ENCODE results near the gene TXNRD3.

The TXNRD3 gene

DNA sequence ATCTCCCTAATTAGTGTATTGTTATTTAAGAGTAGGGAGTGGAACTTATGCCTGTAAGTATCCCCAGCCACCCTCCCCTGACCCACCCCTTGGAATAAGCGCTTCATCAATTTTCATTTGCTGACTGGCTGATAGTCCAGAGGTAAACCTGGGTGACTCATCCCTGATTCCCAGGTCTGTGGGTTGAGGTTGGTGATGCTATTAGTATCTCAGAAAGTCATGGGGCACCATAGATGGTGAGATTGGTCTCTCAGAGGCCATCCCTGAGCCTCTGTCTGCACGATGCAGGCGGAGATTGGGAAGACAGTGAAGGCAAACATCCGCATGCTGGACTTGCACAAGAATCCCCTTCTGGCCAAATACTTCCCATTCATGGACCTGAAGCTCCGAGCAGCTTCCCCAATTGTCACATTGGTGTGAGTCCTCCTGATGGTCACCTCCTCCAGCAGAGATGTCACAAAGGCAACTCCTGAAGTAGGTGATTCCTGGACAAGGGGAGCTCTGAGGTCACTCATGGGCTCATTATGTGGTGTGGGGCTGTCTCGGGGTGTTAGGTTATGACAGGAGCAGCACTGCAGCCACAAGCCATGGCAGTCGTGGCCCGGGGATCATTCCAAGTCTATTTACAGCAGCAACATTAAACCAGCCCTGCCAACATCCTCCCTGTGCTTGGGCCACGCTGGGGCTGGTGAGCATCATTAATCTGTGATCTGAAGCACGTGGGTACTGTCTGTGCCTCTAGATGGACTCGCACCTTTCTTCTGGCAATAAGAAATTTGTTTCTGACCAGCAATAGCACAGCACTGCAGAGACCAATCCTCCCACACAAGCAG lies 6.8 kb upstream of the TXNRD3 start:
- no peak overlapping the region for H3K27ac ChIP-seq (ENCODE audit: low read length)
- no peaks in the 10 kb centered on the region for H3K4me1 ChIP-seq (ENCODE audit: control insufficient read depth, insufficient read depth, low read length)
- no peak overlapping the region for H3K9ac ChIP-seq (ENCODE audit: low read length in 2 of 2)
- peaks cover 0 to 3% of the 10 kb centered on the region in 2 donors for H3K9me3 ChIP-seq (ENCODE audit: control insufficient read depth in 2 of 2, low read length in 2 of 2)
- no peaks in the 10 kb centered on the region for H3K36me3 ChIP-seq (ENCODE audit: control insufficient read depth in 2 of 2, insufficient read depth in 2 of 2, low read length in 2 of 2)
- H3K27me3 ChIP-seq (ENCODE audit: control insufficient read depth in 1 of 2, insufficient read depth in 2 of 2, low read length in 2 of 2) = peaks cover 10 to 23% of the 10 kb centered on the region in 2 donors
- H3K4me3 ChIP-seq (ENCODE audit: low read length in 2 of 2) = no peak overlapping the region

DNA sequence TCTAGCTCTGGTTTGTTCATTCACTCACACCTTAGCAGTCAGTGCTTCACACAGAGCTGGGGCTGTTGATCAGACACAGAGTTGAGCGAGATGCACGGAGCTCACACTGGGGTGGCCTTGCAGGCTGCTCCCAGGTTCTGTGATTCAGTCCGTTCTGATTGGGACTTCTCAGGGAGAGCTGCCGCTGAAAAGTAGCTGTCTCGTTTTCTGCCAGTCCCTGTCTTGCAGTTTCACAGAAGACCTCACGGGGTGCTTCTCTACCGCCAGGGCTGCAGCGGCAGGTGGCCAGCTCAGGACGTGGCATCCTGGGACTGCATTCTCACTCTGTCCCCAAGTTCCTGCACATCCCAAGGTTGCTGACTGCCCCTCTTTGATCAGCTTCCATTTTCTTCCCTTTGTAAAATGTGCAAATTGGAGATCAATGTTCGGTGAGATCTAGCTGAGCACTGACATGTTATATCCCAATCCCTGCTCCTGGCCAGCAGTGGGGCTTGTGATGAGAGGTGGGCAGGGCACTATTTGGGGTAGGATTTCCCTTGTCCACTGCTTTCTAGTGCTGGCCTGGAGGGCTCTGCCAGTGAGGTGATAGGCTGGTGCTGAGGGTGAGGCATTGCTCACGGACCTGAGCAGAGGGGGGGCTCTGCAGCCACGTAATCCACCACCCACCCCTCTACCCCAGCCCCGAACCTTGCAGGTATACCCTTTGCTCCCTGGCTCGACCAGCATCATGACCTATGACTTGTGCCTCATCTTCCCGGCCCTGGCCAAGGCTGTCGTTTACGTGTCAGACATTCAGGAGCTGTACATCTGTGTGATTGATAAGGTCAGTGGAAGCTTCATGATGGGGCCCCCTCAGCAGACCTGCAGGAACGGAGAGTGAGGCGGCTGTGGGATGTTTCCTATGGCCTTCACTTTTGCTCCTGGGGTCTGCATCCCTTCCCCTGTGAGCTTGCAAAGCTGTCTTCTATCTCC lies 5.3 kb upstream of the TXNRD3 start:
- peaks cover 10 to 23% of the 10 kb centered on the region in 2 donors for H3K27me3 ChIP-seq (ENCODE audit: control insufficient read depth in 1 of 2, insufficient read depth in 2 of 2, low read length in 2 of 2)
- no peaks in the 10 kb centered on the region for H3K36me3 ChIP-seq (ENCODE audit: control insufficient read depth in 2 of 2, insufficient read depth in 2 of 2, low read length in 2 of 2)
- H3K4me3 ChIP-seq (ENCODE audit: low read length in 2 of 2) = no peak overlapping the region
- H3K9ac ChIP-seq (ENCODE audit: low read length in 2 of 2) = no peak overlapping the region
- no peaks in the 10 kb centered on the region for H3K4me1 ChIP-seq (ENCODE audit: control insufficient read depth, insufficient read depth, low read length)
- no peak overlapping the region for H3K27ac ChIP-seq (ENCODE audit: low read length)
- H3K9me3 ChIP-seq (ENCODE audit: control insufficient read depth in 2 of 2, low read length in 2 of 2) = peaks cover 0 to 3% of the 10 kb centered on the region in 2 donors

DNA sequence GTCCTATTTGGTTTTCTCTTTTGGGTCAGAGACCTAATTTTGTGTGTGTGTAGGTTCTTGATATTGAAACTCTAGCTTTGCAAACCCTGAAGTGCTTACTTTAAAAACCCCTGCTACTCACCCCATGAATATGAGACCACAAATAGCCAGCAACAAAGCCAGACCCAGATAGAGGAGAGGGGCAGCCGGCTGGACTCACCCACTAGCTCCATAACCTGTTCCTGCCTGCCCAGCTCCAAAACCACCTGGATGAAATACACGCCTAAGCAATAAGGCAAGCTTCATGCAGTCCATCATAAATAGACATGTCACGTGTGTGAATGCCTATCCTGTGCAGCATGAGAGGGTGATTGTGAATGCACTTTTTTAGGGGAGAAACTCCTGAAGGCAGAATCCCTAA lies 3.7 kb upstream of the TXNRD3 start:
- Histone ChIP-seq H3K4me3 (ENCODE audit: low read length in 2 of 2) (no peak overlapping the region), H3K36me3 (ENCODE audit: control insufficient read depth in 2 of 2, insufficient read depth in 2 of 2, low read length in 2 of 2) (no peaks in the 10 kb centered on the region), H3K27me3 (ENCODE audit: control insufficient read depth in 1 of 2, insufficient read depth in 2 of 2, low read length in 2 of 2) (peaks cover 10 to 23% of the 10 kb centered on the region in 2 donors), H3K27ac (ENCODE audit: low read length) (no peak overlapping the region), H3K9ac (ENCODE audit: low read length in 2 of 2) (no peak overlapping the region), H3K4me1 (ENCODE audit: control insufficient read depth, insufficient read depth, low read length) (peaks cover 3% of the 10 kb centered on the region), H3K9me3 (ENCODE audit: control insufficient read depth in 2 of 2, low read length in 2 of 2) (peaks cover 0 to 3% of the 10 kb centered on the region in 2 donors)

DNA sequence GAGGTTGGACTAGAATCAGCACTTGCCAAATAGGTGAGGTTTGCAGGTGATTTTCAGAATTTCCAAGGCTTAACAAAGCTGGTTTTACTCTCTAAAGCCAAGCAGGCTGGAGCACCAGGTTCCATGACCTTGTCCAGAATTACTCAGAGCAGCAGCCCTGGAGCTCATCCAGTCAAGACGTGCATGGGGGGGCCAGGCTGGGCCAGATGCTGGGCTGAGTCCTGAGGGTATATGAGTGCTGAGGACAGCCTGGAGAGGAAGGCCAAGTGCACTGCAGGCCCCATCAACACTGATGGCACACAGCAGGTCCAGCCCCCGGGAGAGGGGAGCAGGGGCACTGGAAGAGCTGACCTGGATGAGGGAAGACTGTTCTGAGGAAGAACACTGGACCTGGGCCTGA lies 3.0 kb upstream of the TXNRD3 start:
- no peak overlapping the region for H3K9ac ChIP-seq (ENCODE audit: low read length in 2 of 2)
- H3K27me3 ChIP-seq (ENCODE audit: control insufficient read depth in 1 of 2, insufficient read depth in 2 of 2, low read length in 2 of 2) = peaks cover 10 to 20% of the 10 kb centered on the region in 2 donors
- H3K4me3 ChIP-seq (ENCODE audit: low read length in 2 of 2) = no peak overlapping the region
- no peaks in the 10 kb centered on the region for H3K36me3 ChIP-seq (ENCODE audit: control insufficient read depth in 2 of 2, insufficient read depth in 2 of 2, low read length in 2 of 2)
- H3K27ac ChIP-seq (ENCODE audit: low read length) = no peak overlapping the region
- peaks cover 0 to 3% of the 10 kb centered on the region in 2 donors for H3K9me3 ChIP-seq (ENCODE audit: control insufficient read depth in 2 of 2, low read length in 2 of 2)
- H3K4me1 ChIP-seq (ENCODE audit: control insufficient read depth, insufficient read depth, low read length) = peaks cover 3% of the 10 kb centered on the region

DNA sequence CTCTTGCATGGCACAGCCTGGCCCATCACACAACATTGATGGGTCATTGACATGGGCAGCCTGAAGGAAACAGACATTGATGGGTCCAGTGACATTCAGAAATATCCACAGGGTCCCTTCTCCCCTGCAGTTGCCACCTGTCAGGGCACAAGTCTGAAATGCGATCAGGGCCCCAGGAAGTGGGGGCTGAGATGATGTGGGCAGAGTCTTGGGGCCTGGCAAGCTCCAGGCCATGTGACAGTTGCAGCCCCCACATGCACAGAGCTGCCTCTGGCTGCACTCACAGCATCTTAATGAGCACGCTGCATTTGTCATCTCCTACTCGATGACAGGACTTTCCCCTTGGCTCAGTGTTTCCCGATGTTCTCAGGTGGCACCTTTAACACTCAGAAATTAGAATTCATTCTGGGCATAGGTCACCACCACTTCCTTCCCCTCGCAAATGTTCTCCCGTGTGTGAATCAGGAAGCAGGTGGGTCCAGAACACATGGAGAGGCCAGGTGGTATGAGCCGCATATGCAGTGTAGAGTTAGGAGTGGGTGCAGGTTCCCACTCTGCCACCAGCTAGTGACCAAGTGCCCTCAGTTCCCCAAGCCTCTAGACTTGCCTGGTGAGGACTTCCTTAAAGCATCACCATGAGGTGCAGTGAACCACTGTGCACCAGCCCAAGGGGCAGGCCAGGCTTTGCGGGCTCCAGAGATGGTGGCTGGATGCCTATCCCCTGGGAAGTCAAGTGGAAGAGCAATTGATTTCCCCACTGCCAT lies 1.6 kb upstream of the TXNRD3 start:
- H3K27me3 ChIP-seq (ENCODE audit: control insufficient read depth in 1 of 2, insufficient read depth in 2 of 2, low read length in 2 of 2) = peaks cover under 1 to 10% of the 10 kb centered on the region in 2 donors
- no peak overlapping the region for H3K9ac ChIP-seq (ENCODE audit: low read length in 2 of 2)
- H3K27ac ChIP-seq (ENCODE audit: low read length) = no peak overlapping the region
- H3K4me1 ChIP-seq (ENCODE audit: control insufficient read depth, insufficient read depth, low read length) = peaks cover 3% of the 10 kb centered on the region
- no peak overlapping the region for H3K4me3 ChIP-seq (ENCODE audit: low read length in 2 of 2)
- peaks cover 0 to 3% of the 10 kb centered on the region in 2 donors for H3K9me3 ChIP-seq (ENCODE audit: control insufficient read depth in 2 of 2, low read length in 2 of 2)
- H3K36me3 ChIP-seq (ENCODE audit: control insufficient read depth in 2 of 2, insufficient read depth in 2 of 2, low read length in 2 of 2) = no peaks in the 10 kb centered on the region

DNA sequence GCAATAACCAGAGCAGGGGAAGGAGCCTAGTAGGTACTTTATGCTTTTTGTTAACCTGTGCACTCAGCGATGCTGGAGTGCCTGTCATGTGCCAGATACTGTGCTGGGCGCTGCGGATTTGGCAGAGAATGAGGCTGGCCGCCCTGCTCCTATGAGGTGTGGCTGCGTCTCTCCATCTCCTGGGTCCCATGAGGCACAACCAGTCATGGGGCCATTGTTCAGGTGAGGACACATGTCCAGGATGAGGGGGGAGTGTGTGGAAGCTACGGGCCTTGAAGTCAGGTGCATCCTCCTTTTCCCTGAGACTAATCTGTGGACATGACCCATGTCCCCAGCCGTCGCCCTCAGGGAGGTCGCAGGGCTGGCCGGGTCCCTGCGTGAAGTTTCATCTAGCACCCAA lies 963 bp upstream of the TXNRD3 start:
- H3K4me1 ChIP-seq (ENCODE audit: control insufficient read depth, insufficient read depth, low read length) = peaks cover 3% of the 10 kb centered on the region

DNA sequence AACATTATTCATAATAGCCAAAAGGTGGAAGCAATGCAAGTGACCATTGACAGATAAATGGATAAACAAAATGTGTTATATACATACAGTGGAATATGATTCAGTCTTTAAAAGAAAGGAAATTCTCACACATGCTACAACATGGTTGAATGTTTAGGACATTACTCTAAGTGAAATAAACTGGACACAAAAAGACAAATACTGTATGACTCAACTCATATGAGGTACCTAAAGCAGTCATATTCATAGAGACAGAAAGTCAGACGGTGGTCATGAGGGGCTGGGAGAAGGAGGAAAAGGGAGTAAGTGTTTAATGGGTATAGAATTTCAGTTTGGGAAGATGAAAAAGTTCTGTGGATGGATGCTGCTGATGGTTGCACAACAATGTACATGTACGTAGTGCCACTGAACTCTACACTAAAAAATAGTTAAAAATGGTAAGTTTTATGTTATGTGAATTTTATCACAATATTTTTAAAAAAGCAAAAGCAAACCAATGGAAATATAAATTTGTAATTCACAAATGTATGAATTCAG lies 5.3 kb downstream of the TXNRD3 start:
- H3K4me3 ChIP-seq (ENCODE audit: low read length in 2 of 2) = no peak overlapping the region
- no peaks in the 10 kb centered on the region for H3K27me3 ChIP-seq (ENCODE audit: control insufficient read depth in 1 of 2, insufficient read depth in 2 of 2, low read length in 2 of 2)

More for the DNA sequence above, 963 bp upstream of the TXNRD3 start:
- no peak overlapping the region for H3K9ac ChIP-seq (ENCODE audit: low read length in 2 of 2)
- H3K27ac ChIP-seq (ENCODE audit: low read length) = no peak overlapping the region
- H3K36me3 ChIP-seq (ENCODE audit: control insufficient read depth in 2 of 2, insufficient read depth in 2 of 2, low read length in 2 of 2) = no peaks in the 10 kb centered on the region
- H3K27me3 ChIP-seq (ENCODE audit: control insufficient read depth in 1 of 2, insufficient read depth in 2 of 2, low read length in 2 of 2) = peaks cover 0 to 9% of the 10 kb centered on the region in 2 donors
- H3K4me3 ChIP-seq (ENCODE audit: low read length in 2 of 2) = no peak overlapping the region
- no peaks in the 10 kb centered on the region for H3K9me3 ChIP-seq (ENCODE audit: control insufficient read depth in 2 of 2, low read length in 2 of 2)

DNA sequence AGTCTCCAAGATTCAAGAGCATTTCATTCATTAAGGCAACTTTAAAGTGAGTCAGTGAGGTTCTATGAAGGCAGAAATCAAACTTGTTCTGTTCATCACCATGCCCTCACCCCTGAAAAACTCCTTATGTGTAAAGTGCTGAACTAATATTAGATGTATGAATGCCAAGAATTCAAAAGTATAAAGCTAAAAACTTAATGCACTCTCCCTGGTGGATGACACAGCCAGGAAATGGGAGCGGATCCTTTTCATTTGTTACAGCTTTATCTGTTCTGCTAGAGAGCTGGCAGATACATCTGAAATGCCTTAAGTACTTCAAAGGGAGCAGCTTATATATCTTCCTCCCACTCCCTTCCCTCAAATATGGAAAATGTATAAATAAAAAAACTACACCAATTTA lies 8.2 kb downstream of the TXNRD3 start:
- Histone ChIP-seq H3K27ac (ENCODE audit: low read length) (no peak overlapping the region), H3K9me3 (ENCODE audit: control insufficient read depth in 2 of 2, low read length in 2 of 2) (no peaks in the 10 kb centered on the region), H3K27me3 (ENCODE audit: control insufficient read depth in 1 of 2, insufficient read depth in 2 of 2, low read length in 2 of 2) (no peaks in the 10 kb centered on the region), H3K4me1 (ENCODE audit: control insufficient read depth, insufficient read depth, low read length) (no peaks in the 10 kb centered on the region), H3K9ac (ENCODE audit: low read length in 2 of 2) (no peak overlapping the region), H3K4me3 (ENCODE audit: low read length in 2 of 2) (no peak overlapping the region), H3K36me3 (ENCODE audit: control insufficient read depth in 2 of 2, insufficient read depth in 2 of 2, low read length in 2 of 2) (peaks cover 8 to 23% of the 10 kb centered on the region in 2 donors)

More for the DNA sequence above, 5.3 kb downstream of the TXNRD3 start:
- H3K9me3 ChIP-seq (ENCODE audit: control insufficient read depth in 2 of 2, low read length in 2 of 2) = no peaks in the 10 kb centered on the region
- H3K9ac ChIP-seq (ENCODE audit: low read length in 2 of 2) = no peak overlapping the region
- peaks cover 3% of the 10 kb centered on the region for H3K4me1 ChIP-seq (ENCODE audit: control insufficient read depth, insufficient read depth, low read length)
- no peak overlapping the region for H3K27ac ChIP-seq (ENCODE audit: low read length)
- peaks cover 0 to 4% of the 10 kb centered on the region in 2 donors for H3K36me3 ChIP-seq (ENCODE audit: control insufficient read depth in 2 of 2, insufficient read depth in 2 of 2, low read length in 2 of 2)

DNA sequence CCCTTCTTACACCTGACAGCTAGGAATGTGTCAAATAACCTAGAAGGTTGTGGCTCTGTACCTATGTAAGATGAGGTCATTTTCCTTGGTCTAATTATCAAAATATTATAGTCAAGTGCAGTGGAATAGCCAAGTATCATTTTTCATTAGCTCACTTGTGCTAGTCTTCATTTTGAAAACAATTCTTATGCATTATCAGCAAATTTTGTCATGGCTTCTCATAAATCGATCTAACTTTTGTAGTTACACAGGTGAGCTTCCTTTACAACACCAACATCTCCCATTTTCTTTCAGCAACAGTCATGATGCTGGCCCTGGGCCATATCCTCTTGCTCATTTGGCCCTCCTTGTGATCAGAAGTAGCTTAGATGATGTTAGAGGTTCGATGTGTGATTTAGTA lies 10.3 kb downstream of the TXNRD3 start:
- no peaks in the 10 kb centered on the region for H3K9me3 ChIP-seq (ENCODE audit: control insufficient read depth in 2 of 2, low read length in 2 of 2)
- H3K9ac ChIP-seq (ENCODE audit: low read length in 2 of 2) = no peak overlapping the region
- no peak overlapping the region for H3K4me3 ChIP-seq (ENCODE audit: low read length in 2 of 2)
- H3K4me1 ChIP-seq (ENCODE audit: control insufficient read depth, insufficient read depth, low read length) = no peaks in the 10 kb centered on the region
- peaks cover 17 to 34% of the 10 kb centered on the region in 2 donors for H3K36me3 ChIP-seq (ENCODE audit: control insufficient read depth in 2 of 2, insufficient read depth in 2 of 2, low read length in 2 of 2)
- no peaks in the 10 kb centered on the region for H3K27me3 ChIP-seq (ENCODE audit: control insufficient read depth in 1 of 2, insufficient read depth in 2 of 2, low read length in 2 of 2)
- H3K27ac ChIP-seq (ENCODE audit: low read length) = no peak overlapping the region

DNA sequence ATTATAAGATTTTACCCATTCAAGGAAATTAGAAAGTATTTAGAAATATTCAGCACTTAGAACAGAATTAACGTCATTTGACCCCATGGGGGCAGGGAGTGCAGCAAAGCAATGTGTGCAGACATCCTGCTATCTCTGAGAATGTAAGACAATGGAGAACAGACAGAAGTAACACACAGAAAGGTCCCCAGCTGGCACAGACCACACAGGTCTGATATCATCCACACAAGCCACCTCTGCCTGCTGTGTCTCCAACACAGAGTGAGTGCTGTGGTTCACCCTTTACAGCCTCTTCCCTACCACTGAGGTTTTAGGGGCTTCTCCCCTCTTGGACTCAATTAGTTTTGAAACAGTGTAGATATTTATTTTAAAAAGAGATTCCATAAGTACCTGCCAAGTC lies 16.1 kb downstream of the TXNRD3 start:
- Histone ChIP-seq H3K4me3 (ENCODE audit: low read length in 2 of 2) (no peak overlapping the region), H3K27ac (ENCODE audit: low read length) (no peak overlapping the region), H3K36me3 (ENCODE audit: control insufficient read depth in 2 of 2, insufficient read depth in 2 of 2, low read length in 2 of 2) (peaks cover 27 to 32% of the 10 kb centered on the region in 2 donors), H3K9me3 (ENCODE audit: control insufficient read depth in 2 of 2, low read length in 2 of 2) (no peaks in the 10 kb centered on the region), H3K4me1 (ENCODE audit: control insufficient read depth, insufficient read depth, low read length) (no peaks in the 10 kb centered on the region), H3K9ac (ENCODE audit: low read length in 2 of 2) (no peak overlapping the region), H3K27me3 (ENCODE audit: control insufficient read depth in 1 of 2, insufficient read depth in 2 of 2, low read length in 2 of 2) (no peaks in the 10 kb centered on the region)
